ENCODE results near the gene PCDHGA5.
"Not testable (repeated sequence)": the region's sequence is repeated elsewhere in the genome, so short reads cannot be mapped to it uniquely, and the experiment has no call there.

The PCDHGA5 gene

GRCh38 chr5:141351591-141351990 is 12.4 kb upstream of the PCDHGA5 start:
- no peak for DNase-seq (ENCODE audit: low spot score)

- DNase-seq (ENCODE audit: low spot score): no peak
Observed at GRCh38 chr5:141354900-141355469, 9.0 kb upstream of the PCDHGA5 start, which contains the start of gene PCDHGA4. Gene PCDHGA4 (plus strand): TSS chr5:141355021. CDS start chr5:141355108, 87 bp downstream.

- no peak for DNase-seq (ENCODE audit: low spot score)
Observed at GRCh38 chr5:141355641-141356040, 8.3 kb upstream of the PCDHGA5 start.

- no peak for DNase-seq (ENCODE audit: low spot score)
Observed at GRCh38 chr5:141356133-141356532, 7.8 kb upstream of the PCDHGA5 start.

GRCh38 chr5:141356950-141357349 is 7.0 kb upstream of the PCDHGA5 start:
- no peak for DNase-seq (ENCODE audit: low spot score)

GRCh38 chr5:141359790-141360426 is 4.1 kb upstream of the PCDHGA5 start, which contains the start of gene PCDHGB2:
Gene PCDHGB2 (plus strand): TSS chr5:141359994. CDS start chr5:141360136, 142 bp downstream.
- DNase-seq (ENCODE audit: low spot score): peak; percentile 41

GRCh38 chr5:141360685-141361084 is 3.3 kb upstream of the PCDHGA5 start:
- DNase-seq (ENCODE audit: low spot score): no peak

- DNase-seq (ENCODE audit: low spot score): no peak
Observed at GRCh38 chr5:141362719-141363118, 1.2 kb upstream of the PCDHGA5 start.

GRCh38 chr5:141366016-141366896 is 2.3 kb downstream of the PCDHGA5 start:
- no peak for DNase-seq (ENCODE audit: low spot score)

- no peak for DNase-seq (ENCODE audit: low spot score)
Observed at GRCh38 chr5:141369994-141370848, 6.3 kb downstream of the PCDHGA5 start, which contains the start of gene PCDHGB3. Gene PCDHGB3 (plus strand): TSS chr5:141370242. CDS start chr5:141370395, 153 bp downstream.

- no peak for DNase-seq (ENCODE audit: low spot score)
Observed at GRCh38 chr5:141371572-141372475, 7.9 kb downstream of the PCDHGA5 start.

GRCh38 chr5:141373673-141374317 is 9.8 kb downstream of the PCDHGA5 start, which contains the start of gene PCDHGA6:
Gene PCDHGA6 (plus strand): TSS chr5:141373891. CDS start chr5:141374084, 193 bp downstream.
- DNase-seq (ENCODE audit: low spot score): no peak

GRCh38 chr5:141374627-141375026 is 10.7 kb downstream of the PCDHGA5 start:
- no peak for DNase-seq (ENCODE audit: low spot score)

GRCh38 chr5:141375444-141376155 is 11.6 kb downstream of the PCDHGA5 start:
- DNase-seq (ENCODE audit: low spot score): not testable (repeated sequence)

GRCh38 chr5:141382469-141383294 is 18.7 kb downstream of the PCDHGA5 start, which contains the start of gene PCDHGA7:
Gene PCDHGA7 (plus strand): TSS chr5:141382742. CDS start chr5:141382900, 158 bp downstream.
- no peak for DNase-seq (ENCODE audit: low spot score)

GRCh38 chr5:141383345-141383744 is 19.4 kb downstream of the PCDHGA5 start:
- DNase-seq (ENCODE audit: low spot score): no peak

- DNase-seq (ENCODE audit: low spot score): no peak
Observed at GRCh38 chr5:141384471-141385267, 20.7 kb downstream of the PCDHGA5 start.

All from iPS-NIHi11 (cell line).